ENCODE measurements around the gene AMBP. TPM values are rescaled to one million over a fixed set of nuclear protein-coding genes. Genes with fewer than 3 reads are reported as not detected.

AMBP gene
- polyA plus RNA-seq, 1 of the 3 experiments (the other 2 are of a cell fraction), result 0.16 TPM

- H3K4me1 ChIP-seq (ENCODE audit: control insufficient read depth in 1 of 2, insufficient read depth in 2 of 2, low read depth in 1 of 2, low read length in 1 of 2), result no peaks in the 10 kb centered on the region
- no peaks in the 10 kb centered on the region for H4K20me1 ChIP-seq (ENCODE audit: insufficient read depth)
- H3K9me2 ChIP-seq, result no peaks in the 10 kb centered on the region
- no peaks in the 10 kb centered on the region for H3K79me2 ChIP-seq (ENCODE audit: insufficient read depth)
- POLR2A ChIA-PET, result no interaction called here
- H3K4me2 ChIP-seq, result no peak overlapping the region
- CTCF ChIA-PET, result interaction anchor here (0.7 to 6.4 kb wide), 47 partner anchors 8 to 425 kb away, joined by 3 to 269 read pairs (median 6); partner anchors contain the start of genes COL27A1 and KIF12
- 82% methylated on average over 13 of the region's 13 CpGs for WGBS (ENCODE audit: low lambda C conversion rate)
- peaks cover 23% of the 10 kb centered on the region for H3F3A ChIP-seq (replicated peaks; ENCODE audit: insufficient read depth)
- TF ChIP-seq ZBTB33 (IDR thresholded peaks at IDR 0.05; ENCODE audit: borderline replicate concordance, low read depth) (no peak), TCF12 (IDR thresholded peaks at IDR 0.05) (no peak), CHD2 (IDR thresholded peaks at IDR 0.05; ENCODE audit: low read length, partially characterized antibody) (no peak), FOXM1 (IDR thresholded peaks at IDR 0.05; ENCODE audit: low read depth) (no peak)
- H3K36me3 ChIP-seq (replicated peaks in 1 of 2; ENCODE audit: control insufficient read depth in 1 of 2, insufficient read depth in 2 of 2, low read length in 1 of 2), result peaks cover 0 to 3% of the 10 kb centered on the region in 2 experiments
- H2AFZ ChIP-seq (ENCODE audit: low read depth), result no peak overlapping the region
- no peak overlapping the region for H3K27ac ChIP-seq (ENCODE audit: low read depth in 2 of 2, low read length in 1 of 2)
- H3K4me3 ChIP-seq (ENCODE audit: low read depth in 2 of 2, low read length in 1 of 2), result no peak overlapping the region; a peak in 1 of 4 replicates
- H3K27me3 ChIP-seq (ENCODE audit: insufficient read depth), result no peaks in the 10 kb centered on the region; the same call in 1 of the 2 replicates
- no peak overlapping the region for H3K9ac ChIP-seq
- no peak for DNase-seq
- H3K9me3 ChIP-seq, result peaks cover 16% of the 10 kb centered on the region; the same call in 1 of the 2 replicates
These were observed 29.3 kb upstream of the AMBP start for GRCh38 chr9:114107286-114108001.

- no peak for TF ChIP-seq SMC3 (IDR thresholded peaks at IDR 0.05; ENCODE audit: low read depth, low read length)
These were observed 27.1 kb upstream of the AMBP start for GRCh38 chr9:114105236-114105635.

GRCh38 chr9:114102484-114102883 lies 24.4 kb upstream of the AMBP start:
- TF ChIP-seq CTCF (IDR thresholded peaks at IDR 0.05), result no peak
- TF ChIP-seq FOSL2 (IDR thresholded peaks at IDR 0.05; ENCODE audit: borderline replicate concordance, low read depth), result no peak
- TF ChIP-seq MXI1 (IDR thresholded peaks at IDR 0.05; ENCODE audit: low read depth, low read length), result no peak
- TF ChIP-seq NRF1 (IDR thresholded peaks at IDR 0.05; ENCODE audit: low read depth, low read length), result no peak
- no peak for TF ChIP-seq ELF1 (IDR thresholded peaks at IDR 0.05)

More at GRCh38 chr9:114105236-114105635, 27.1 kb upstream of the AMBP start:
- Histone ChIP-seq H3K79me2 (ENCODE audit: insufficient read depth) (no peaks in the 10 kb centered on the region), H3K9me3 (peaks cover 17% of the 10 kb centered on the region; the same call in 1 of the 2 replicates), H3K27ac (ENCODE audit: low read depth in 2 of 2, low read length in 1 of 2) (no peak overlapping the region), H3F3A (replicated peaks; ENCODE audit: insufficient read depth) (peaks cover 23% of the 10 kb centered on the region), H3K27me3 (ENCODE audit: insufficient read depth) (no peaks in the 10 kb centered on the region; the same call in 1 of the 2 replicates), H3K4me1 (ENCODE audit: control insufficient read depth in 1 of 2, insufficient read depth in 2 of 2, low read depth in 1 of 2, low read length in 1 of 2) (no peaks in the 10 kb centered on the region), H3K9me2 (no peaks in the 10 kb centered on the region), H3K4me2 (no peak overlapping the region), H3K36me3 (replicated peaks in 1 of 2; ENCODE audit: control insufficient read depth in 1 of 2, insufficient read depth in 2 of 2, low read length in 1 of 2) (peaks cover 0 to 3% of the 10 kb centered on the region in 2 experiments), H3K9ac (no peak overlapping the region), H3K4me3 (ENCODE audit: low read depth in 2 of 2, low read length in 1 of 2) (no peak overlapping the region), H2AFZ (ENCODE audit: low read depth) (no peak overlapping the region), H4K20me1 (ENCODE audit: insufficient read depth) (no peaks in the 10 kb centered on the region)
- no peak for DNase-seq
- POLR2A ChIA-PET, result no interaction called here
- CTCF ChIA-PET, result interaction anchor here (1.3 to 6.4 kb wide), 3 partner anchors 21 to 187 kb away, joined by 5 to 269 read pairs (median 59); partner anchors contain the start of gene COL27A1
- 45% methylated on average over 5 of the region's 5 CpGs for WGBS (ENCODE audit: low lambda C conversion rate)

More at GRCh38 chr9:114102484-114102883, 24.4 kb upstream of the AMBP start:
- H3K27me3 ChIP-seq (ENCODE audit: insufficient read depth), result peaks cover 8% of the 10 kb centered on the region; the same call in 1 of the 2 replicates
- H3K9me3 ChIP-seq, result peaks cover 17% of the 10 kb centered on the region; the same call in 1 of the 2 replicates
- H2AFZ ChIP-seq (ENCODE audit: low read depth), result no peak overlapping the region
- H3K4me1 ChIP-seq (ENCODE audit: control insufficient read depth in 1 of 2, insufficient read depth in 2 of 2, low read depth in 1 of 2, low read length in 1 of 2), result peaks cover 0 to 9% of the 10 kb centered on the region in 2 experiments; a peak in 1 of 4 replicates
- H3K4me2 ChIP-seq, result no peak overlapping the region
- peaks cover 0 to 3% of the 10 kb centered on the region in 2 experiments for H3K36me3 ChIP-seq (replicated peaks in 1 of 2; ENCODE audit: control insufficient read depth in 1 of 2, insufficient read depth in 2 of 2, low read length in 1 of 2)
- H3F3A ChIP-seq (replicated peaks; ENCODE audit: insufficient read depth), result peaks cover 22% of the 10 kb centered on the region
- H3K27ac ChIP-seq (ENCODE audit: low read depth in 2 of 2, low read length in 1 of 2), result no peak overlapping the region
- no peaks in the 10 kb centered on the region for H3K79me2 ChIP-seq (ENCODE audit: insufficient read depth)
- POLR2A ChIA-PET, result no interaction called here
- no peaks in the 10 kb centered on the region for H4K20me1 ChIP-seq (ENCODE audit: insufficient read depth)
- H3K9me2 ChIP-seq, result no peaks in the 10 kb centered on the region
- H3K9ac ChIP-seq, result no peak overlapping the region
- DNase-seq, result no peak
- CTCF ChIA-PET, result interaction anchor here (1.2 to 4.8 kb wide), 3 partner anchors 16 to 169 kb away, joined by 3 to 33 read pairs (median 7); no protein-coding TSS in a partner anchor
- H3K4me3 ChIP-seq (ENCODE audit: low read depth in 2 of 2, low read length in 1 of 2), result no peak overlapping the region
